HTERT RPE-1 (cell line): ENCODE results near the gene LAMB2.

Experiments used
- in situ Hi-C: fragments of 300-500 bp; cut with MboI; formaldehyde crosslinking; loops from 4 replicates; pipeline ENCODE4 v1.14.3; 2020; ENCODE audit warnings: low sequenced_read_pairs

Gene LAMB2

GRCh38 chr3:49132437-49133225 is at the start of gene LAMB2:
Gene LAMB2 (minus strand): TSS chr3:49133050. CDS start chr3:49132867, 183 bp downstream.
- in situ Hi-C loops: no loop called here

GRCh38 chr3:49181351-49181750 is 48.5 kb upstream of the LAMB2 start:
- in situ Hi-C loops: no loop called here

- in situ Hi-C loops: no loop called here
These were observed 47.3 kb upstream of the LAMB2 start for GRCh38 chr3:49180116-49180515.

GRCh38 chr3:49177073-49177472 is 44.2 kb upstream of the LAMB2 start:
- in situ Hi-C loops: no loop called here

GRCh38 chr3:49175530-49175929 is 42.7 kb upstream of the LAMB2 start:
- in situ Hi-C loops: no loop called here

GRCh38 chr3:49174397-49174985 is 41.6 kb upstream of the LAMB2 start:
- in situ Hi-C loops: no loop called here

GRCh38 chr3:49173792-49174170 is 40.9 kb upstream of the LAMB2 start:
- in situ Hi-C loops: no loop called here

GRCh38 chr3:49173116-49173791 is 40.4 kb upstream of the LAMB2 start:
- in situ Hi-C loops: no loop called here

- in situ Hi-C loops: no loop called here
These were observed 39.7 kb upstream of the LAMB2 start for GRCh38 chr3:49172551-49173041.

GRCh38 chr3:49171775-49172500 is 39.1 kb upstream of the LAMB2 start:
- in situ Hi-C loops: no loop called here

GRCh38 chr3:49171119-49171774 is 38.4 kb upstream of the LAMB2 start, which contains the start of gene KLHDC8B:
Gene KLHDC8B (plus strand): TSS chr3:49171598. CDS start chr3:49172770, 1,172 bp downstream.
- in situ Hi-C loops: no loop called here

GRCh38 chr3:49170744-49171118 is 37.9 kb upstream of the LAMB2 start:
- in situ Hi-C loops: no loop called here

GRCh38 chr3:49166752-49167556 is 34.1 kb upstream of the LAMB2 start:
- in situ Hi-C loops: no loop called here

- in situ Hi-C loops: no loop called here
These were observed 33.2 kb upstream of the LAMB2 start, which contains the start of gene CCDC71 for GRCh38 chr3:49165771-49166751. Gene CCDC71 (minus strand): TSS chr3:49166331. CDS start chr3:49164208, 2,123 bp downstream.

- in situ Hi-C loops: no loop called here
These were observed 32.3 kb upstream of the LAMB2 start for GRCh38 chr3:49164983-49165720.

GRCh38 chr3:49163609-49164008 is 30.8 kb upstream of the LAMB2 start:
- in situ Hi-C loops: no loop called here

- in situ Hi-C loops: no loop called here
These were observed 30.0 kb upstream of the LAMB2 start for GRCh38 chr3:49162751-49163419.
